ENCODE measurements around the gene SNX19.

Gene SNX19

DNA sequence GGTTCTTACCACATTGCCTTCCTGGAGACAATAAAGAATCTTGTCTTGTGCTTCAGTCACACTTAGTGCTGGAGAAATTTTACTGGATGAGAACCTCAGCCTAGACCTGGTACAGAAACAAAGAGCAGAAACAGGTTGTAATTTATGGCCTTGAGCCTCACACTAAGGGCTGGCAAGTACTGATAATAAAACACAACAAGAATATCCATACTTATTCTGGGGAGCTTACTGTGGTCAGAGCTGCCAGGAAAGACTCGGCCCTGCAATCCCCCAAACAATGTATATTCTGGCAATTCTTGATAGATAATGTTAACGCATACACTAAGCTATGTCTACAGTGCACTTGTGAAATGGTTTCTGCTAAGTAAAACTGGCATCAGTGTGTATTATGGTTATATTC, 9.7 kb downstream of the SNX19 start:
- no peak for DNase-seq

DNA sequence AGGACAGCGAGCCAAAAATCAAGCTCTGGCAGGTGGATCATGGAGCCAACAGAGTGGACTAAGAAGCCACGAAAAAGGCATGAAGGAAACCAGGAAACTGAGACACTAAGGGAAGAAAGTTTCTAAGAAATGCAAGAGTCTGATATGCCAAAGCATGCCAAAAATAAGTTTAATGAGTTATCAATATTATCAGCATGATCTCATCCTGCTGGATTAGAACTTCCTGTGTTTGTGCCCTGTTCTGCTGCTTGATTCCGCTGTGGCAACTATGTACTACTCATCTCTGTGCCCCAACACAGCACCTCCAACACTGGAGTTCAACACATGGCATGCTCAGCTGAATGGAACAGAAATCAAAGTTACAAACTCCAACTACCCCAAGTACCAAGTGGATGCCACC, 10.8 kb downstream of the SNX19 start:
- no peak for DNase-seq

DNA sequence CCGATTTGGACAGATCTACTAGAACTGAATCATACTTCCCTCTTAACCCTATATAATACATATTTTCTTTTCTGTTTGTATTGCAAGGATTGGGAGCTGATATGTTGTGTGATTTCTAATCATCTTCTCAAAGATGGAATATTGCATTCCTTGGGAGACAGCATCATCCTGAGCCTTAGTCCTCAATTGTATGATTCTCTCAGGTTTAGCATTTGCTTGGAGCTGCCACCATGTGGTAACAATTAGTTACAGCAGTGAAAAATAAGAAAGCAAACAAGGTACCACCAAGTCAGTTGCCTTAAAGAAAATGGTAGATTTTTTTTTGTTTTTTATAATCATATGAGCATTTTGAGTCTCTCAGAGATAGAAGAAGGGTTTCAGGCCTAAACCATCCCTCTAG, 11.9 kb downstream of the SNX19 start:
- no peak for DNase-seq

DNA sequence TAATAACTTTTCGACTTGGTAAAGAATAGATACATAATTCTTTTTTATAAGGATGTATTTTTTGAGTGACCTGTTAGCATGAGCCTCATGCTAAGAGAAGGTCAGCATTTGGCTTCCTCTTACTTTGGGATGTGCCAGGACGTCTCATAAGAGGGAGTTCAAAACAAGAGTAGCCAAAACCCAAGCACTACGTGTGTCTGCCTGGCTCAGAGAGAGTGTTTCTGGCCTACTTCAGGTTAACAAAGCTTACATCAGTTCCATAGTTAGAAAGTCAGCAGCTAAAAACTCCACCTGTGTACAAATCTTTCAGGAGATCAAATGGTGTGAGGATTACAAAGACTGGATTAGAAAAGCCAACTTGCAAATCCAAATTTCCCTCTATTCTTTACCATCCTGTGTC, 13.9 kb downstream of the SNX19 start:
- no peak for DNase-seq

DNA sequence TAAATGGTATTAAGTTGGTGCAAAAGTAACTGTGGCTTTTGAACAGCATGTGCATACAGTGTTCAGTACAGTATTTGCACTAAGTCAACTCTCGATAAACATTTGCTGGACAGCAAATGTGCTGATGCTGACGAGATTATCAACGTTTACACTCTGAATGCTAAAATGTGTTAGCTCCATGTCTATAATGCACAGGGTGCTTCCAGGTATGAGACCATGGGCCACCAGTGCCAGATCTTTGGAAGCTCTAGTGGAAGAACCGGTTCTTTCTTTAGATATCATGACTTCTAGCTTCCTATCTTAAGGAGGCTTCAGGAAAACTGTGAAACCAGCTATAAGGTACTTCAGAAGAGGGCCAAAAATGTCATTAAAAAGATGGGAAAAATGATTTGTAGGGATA, 17.2 kb downstream of the SNX19 start:
- DNase-seq: no peak

DNA sequence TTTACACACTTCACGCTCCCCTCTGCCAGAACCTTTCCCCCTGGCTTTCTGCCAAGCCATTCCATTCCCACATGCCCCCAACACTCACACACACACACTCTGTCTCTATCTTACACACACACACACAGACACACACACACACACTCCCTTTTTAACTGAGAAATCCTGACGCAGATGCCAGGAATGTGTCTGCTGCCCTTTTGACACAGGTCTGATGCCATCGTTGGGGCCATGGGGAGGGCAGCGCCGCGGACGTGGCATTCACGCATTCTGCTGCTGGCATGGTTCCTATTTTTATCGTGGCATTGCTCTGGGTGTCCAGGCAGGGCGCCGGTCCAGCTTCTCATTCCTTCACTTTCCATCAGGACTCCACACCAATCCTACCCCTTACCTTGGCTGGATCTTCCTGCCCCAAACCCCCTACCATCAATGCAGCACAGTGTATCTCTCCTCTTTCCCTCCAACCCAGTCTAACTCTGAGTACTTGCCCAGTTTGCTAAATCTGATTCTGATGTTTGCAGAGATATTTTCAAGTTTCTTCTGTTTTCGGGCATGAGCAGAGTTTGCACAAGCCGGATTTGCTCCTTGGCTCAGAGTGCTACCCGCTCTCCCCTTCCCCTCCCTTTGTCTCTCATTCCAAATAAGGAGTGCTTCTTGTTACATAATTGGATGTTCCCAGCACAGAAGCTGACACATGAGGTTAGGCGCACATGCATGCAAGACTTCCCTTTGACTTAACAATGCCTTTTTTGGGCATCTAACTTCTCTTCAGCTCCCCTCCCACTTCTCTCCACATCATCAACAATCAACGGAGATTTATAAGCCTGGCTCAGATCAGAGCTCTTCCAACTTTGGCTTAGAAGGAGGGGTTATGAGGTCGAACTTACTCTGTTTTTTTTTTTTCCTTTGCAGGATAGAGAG, 18.8 kb downstream of the SNX19 start:
- no peak for DNase-seq

DNA sequence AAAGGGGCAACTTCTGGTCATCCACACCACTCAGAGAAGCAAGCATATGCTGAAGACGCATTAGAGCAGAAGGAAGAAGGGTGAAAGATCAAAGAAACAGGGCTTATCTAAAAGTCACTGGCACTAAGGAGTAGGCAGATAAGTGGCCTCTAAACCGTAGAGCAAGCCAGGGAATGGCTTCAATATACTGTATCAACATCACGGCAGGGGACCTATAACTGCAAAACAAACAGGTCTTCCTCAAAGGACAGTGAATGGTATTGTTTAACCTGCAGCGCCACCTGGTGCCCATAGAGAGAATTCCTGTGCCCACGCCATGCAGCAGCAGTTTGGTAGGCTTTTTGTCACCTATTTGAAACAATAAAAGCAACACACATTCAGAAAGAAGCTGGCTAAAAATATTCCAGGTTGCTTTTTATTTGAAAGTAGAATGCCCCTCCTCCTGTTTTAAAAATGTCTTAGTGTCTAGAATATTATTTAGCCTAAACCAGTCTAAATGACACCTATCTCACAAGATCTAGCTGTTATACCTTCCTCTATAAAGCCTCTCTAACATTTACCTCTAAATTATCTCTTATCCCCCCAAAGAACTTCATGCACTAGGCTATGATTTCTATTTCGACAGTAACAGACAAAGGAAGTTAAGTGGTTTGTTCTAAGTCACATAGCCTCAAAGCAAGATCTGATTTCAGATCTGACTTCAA, 21.8 kb downstream of the SNX19 start:
- DNase-seq: peak; percentile 13 to 39 (median 25)

DNA sequence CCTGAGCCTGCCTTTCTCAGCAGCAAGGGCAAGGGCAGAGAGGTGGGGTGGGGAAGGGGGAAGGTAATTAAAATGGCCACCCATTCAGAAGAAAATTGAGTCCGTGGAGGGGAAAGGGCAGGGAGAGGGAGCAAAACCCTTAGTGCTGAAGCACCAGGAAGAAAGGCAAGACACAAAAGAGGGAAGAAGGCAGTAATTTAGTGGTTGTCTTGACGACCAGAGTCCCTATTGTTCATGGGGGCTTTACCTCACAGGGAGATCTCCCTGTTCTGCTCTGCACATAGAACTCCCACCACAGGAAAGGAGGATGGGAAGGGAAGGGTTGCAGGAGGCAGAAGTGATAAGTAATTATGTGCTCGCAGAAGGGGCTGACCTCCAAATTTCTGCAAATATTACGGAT, 23.4 kb downstream of the SNX19 start:
- no peak for DNase-seq

DNA sequence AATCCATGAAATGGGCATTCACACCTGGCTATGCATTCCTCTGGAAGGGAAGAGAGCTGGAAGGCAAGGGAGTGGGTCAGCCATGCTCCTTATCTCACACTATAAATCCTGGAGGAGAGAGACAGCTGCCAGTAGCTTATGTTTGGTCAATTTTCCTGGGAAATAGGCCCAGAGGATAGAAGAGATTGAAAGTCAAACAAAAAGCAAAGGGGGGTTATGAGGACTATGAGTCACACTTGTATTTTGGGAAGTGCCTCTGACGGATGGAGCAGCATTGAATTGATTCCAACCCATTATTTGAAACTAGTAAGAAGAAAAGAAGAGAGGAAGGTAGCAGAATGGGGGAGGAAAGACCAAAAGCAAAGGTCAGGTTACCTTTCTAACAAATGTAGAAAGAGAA, 25.0 kb downstream of the SNX19 start:
- DNase-seq: no peak

DNA sequence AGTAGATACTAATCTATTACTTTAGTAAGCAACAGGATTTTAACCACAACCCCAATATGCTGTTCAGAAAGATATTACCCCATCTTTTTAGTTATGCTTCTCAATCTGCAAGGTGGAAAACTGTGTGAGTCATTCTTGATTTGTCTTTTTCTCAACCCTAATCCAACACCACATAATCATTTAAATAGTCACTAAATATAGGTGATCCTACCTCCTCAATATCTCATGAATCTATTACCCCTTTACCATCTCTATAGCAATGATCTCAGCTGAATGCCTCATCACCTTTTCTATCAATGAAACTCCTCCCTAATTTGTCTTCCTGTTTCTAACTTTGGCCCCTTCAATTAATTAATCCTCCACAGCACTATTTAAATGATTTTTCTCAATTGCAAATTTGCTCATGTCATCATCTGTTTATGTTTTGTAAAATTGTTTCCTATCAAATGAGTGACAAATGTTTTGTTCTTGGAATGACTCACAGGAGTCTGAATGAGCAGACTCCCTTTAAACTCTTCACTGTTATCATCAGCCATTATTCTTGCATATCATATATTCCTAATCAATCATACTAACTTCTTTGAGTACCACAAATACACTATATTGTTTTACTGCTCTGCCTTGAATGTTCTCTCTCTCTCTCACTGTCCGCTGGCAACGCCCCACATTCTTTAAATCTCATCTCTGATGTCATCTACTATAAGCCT, 26.1 kb downstream of the SNX19 start:
- DNase-seq: no peak

DNA sequence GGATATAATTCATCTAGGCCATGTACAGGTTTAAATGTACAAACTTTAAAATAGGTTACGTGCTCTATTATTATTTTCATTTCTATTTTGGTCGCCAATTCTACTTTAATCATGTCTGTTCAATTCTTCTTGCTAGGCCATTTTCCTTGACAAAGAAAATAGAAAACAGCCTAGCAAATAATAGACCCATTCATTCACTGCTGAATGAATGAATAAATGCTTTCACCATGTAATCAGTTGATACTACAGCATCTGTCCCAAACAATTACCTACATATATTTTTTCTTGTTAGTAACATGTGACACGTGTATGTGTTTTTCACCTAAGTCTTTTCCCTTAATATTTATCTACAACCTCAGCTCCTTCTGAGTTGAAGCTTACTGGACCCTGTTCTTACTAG, 27.5 kb downstream of the SNX19 start:
- DNase-seq: no peak

DNA sequence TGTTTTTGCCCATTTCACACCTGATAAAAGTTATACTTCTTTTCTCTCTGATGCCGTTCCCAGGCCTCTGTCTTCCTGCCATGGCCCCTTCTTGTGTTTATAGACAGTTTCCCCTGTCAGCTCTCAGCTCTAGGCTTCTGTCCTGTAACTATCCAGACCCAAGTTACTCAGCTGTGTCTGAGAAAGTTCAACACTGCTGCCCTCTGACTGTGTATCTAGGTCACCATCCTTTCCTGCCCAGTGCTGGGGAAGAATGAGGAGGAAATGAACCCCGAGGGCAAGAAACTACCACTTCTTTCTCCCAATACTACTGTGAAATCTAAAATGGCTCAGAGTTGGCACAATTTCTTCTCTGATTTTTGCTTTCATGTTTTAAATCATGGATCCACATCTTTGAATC, 29.6 kb downstream of the SNX19 start:
- no peak for DNase-seq

DNA sequence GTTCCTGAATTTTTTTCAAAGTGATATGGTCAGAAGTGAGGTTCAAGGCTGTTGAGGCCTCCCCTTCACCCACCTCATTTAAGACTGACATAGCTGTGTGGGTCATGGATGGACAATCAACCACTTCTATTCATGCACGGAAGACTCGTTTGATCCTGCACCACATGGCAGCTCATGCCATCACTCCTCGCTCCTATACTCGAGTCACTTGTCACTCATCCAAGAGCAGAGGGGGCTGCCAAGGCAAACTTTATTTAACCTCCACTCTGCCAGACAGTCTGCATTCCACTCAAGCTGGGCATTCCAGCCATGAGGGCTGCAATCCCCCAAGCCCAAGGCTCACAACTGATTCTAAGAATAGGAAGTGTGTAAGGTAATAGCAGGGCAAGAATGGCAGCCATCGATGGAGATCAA, 34.1 kb downstream of the SNX19 start:
- no peak for DNase-seq

DNA sequence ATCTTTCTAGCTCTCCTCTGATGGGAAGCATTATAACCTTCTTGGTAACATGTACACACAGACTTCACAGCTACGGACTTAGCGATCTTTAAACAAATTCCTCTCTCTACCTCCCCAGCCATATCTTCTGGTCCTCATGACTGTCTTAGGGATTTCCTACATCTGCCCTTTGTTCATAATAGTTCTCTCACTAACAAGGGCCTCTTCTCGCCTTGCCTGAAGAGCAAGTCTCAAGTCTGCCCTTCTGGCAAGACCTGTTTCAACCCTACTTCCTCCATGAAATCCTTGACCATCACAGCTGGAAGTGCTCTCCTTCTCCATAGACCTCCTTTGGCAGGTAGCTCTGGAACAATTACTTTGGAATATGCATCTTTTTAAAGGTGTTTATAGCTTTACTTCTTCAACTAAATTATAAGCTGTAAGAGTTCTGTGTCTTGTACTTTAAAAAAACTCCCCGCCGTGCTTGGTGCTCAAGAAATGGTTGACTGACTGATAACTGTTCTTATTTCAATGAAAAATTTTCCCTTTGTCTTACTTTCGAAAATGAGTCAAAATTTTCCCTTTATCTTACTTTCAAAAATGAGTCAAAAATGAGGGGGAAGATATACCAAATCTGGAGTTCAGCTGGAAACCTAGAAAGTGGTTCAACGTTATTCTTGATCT, 34.7 kb downstream of the SNX19 start:
- no peak for DNase-seq

DNA sequence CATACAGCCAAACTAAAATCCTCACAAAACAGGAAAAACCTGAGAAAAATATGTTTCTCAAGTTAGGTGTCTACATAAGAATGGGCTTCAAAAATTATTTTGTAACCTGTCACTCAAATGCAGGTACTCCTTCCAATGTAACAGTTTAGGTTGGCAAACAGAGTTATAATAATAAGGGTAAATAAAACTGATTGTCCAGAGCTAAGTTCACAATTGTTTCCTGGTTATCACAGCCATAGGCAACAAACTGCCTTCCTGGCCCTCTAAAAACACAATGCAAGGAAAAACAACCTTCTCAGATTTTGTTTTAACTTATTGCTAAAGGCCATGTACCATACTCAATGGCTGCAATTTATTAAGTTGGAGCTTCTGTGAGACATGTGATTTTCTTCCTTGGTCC, 36.4 kb downstream of the SNX19 start:
- DNase-seq: no peak

DNA sequence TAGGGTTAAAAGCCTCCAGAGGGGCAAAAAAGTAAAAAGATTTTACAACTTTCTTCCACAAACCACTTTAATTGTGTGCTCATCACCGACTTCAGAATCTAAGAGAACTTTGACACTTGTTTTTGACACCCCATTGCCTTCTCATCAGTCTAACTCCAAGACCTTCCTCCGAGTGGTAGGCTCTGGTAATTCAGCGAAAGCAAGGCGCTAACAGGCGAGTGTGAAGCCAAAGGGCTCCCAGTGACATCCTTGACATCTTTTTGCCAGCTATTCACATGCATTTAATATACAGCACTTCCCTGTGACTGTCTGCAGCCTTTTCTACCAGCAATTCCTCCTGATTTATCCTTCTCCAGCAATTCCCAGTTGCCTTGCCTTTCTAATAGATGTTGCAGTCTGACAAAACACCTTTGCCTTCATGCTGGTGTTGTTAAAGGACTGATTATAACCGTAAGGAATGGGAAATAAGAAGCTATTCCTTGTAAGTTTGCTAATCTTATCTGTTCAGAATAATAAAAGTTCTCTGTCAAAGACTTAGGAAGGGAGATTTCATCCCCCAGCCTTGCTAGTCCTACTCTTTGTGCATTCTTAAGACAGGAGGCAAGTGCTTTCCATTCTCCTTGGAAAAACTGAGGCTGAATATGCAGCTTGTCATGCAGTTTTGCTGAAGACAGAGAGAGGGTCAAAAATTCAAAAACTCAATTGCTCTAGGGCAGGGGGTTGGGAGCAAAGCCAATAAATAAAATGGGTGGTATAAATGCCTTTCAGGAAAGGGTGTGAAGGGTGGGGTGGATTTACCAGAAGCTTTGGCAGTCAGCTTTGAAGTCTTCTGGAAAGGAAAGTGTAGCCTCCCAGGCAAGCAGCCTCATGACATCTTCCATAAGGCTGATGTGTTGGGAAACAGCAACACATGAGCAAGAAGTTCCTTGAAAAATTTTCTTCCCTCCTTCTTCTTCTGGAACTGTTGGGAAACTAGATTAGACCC, 39.1 kb downstream of the SNX19 start:
- DNase-seq: no peak

DNA sequence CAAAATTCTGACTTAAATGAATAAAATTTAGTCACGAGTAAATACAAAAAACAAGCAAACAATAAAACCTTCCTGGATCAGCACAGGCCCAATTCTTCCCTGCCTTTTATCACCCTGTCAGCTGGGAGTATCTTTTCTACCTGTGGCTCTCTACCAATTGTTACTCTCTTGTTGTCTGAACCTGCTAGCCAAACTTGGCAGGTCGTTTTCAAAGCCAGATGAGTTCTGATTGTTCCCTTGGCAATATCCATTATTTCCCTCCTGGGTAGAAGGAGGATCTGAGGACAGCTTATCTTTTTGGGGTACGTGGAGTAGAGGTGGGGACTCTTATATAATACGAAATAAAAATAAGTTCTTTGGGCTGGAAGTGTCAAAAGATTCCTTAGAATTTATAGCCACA, 40.2 kb downstream of the SNX19 start:
- no peak for DNase-seq

DNA sequence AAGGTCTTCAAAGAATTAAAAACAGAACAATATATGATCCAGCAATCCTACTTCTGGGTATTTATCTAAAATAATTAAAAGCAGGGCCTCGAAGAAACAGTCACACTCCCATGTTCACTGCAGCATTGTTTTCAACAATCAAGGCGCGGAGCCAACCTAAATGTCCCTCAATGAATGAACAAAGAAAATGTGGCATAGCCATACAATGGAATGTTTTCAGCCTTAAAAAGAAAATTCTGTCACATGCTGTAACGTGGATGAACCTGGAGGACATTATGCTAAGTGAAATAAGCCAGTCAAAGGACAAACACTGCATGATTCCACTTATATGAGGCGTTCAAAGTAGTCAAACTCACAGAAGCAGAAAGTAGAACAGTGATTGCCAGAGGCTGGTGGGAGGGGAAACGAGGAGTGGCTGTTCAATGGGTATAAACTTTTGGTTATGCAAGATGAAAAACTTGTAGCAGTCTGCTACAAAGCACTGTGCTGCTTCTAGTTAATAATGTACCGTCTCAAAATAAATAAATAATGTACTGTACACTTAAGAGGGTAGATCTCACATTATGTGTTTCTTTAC, 41.2 kb downstream of the SNX19 start:
- DNase-seq: no peak

DNA sequence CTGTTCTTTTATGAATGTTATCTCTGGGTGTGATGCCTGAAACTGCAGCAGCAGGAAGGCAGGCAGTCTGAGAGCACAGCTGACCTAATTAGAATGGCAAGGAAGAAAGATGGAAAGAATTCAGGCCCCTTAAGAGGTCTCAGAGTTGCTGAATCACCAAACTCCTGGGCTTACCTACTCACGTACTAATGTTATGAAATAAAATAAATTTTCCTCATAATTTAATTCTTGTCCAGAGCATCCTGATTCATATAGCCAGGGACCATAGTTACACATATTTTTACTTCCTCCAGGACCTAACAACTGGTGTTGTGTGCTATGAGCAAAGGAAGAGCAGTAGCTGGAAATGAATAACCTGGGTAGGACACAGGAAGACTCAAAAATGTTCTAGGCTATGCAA, 41.9 kb downstream of the SNX19 start:
- no peak for DNase-seq

DNA sequence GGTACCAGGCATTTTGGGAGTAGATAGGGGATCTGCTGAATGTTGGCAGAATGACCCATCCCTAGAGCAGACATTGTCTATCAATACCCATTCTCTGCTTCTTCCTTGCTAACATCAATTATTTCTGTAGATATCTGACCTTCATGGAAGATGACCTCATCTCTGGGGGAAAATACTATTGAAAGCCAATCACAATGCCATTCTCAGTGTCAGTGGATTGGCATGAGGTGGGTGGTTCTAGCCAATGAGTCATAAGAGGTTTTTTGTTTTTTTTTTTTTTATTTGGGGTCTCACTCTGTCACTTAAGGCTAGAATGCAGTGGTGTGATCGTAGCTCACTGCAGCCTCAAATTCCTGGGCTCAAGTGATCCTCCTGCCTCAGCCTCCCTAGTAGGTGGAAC, 42.5 kb downstream of the SNX19 start:
- DNase-seq: no peak

DNA sequence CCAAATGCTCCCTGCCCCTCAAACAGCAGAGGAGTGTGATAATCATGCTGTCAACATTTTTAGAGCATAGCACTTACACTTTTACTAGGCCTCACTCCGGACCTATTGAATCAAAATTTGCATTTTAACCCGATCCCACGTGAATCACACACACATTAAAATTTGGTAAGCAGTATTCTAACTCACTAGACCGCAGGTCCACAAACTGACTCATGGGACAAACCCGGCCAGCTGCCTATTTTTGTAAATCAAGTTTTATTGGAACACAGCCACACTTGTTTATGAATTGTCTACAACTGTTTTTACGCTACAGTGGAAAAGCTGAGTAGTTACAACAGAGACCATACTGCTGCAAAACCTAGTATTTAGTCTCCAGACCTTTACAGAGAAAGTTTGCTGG, 43.3 kb downstream of the SNX19 start:
- DNase-seq: no peak

DNA sequence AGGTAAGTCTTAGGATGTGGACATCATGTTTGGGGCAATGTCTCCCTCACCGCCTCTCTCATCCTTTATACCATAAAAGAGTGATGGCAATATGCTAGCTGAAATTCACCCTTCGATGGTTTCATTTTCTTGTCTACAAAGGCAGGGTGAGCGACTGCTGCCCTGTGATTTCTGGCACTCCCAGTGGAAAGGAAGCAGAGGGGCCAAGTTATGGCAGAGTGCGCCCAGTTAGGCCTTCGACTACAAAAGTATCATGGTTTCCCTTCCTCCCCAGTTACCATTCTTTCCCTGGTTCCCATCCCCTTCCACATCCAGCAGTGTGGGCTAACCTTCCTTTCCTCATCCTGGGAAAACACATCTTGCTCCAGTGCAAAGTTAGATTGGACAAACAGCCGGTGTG, 43.8 kb downstream of the SNX19 start:
- DNase-seq: no peak
